ENCODE results near the gene MYL6.
A peak's percentile ranks its signal among the peaks of the same experiment; 100 is the strongest.
"Not testable (repeated sequence)": the region's sequence is repeated elsewhere in the genome, so short reads cannot be mapped to it uniquely, and the experiment has no call there.

The MYL6 gene

DNA sequence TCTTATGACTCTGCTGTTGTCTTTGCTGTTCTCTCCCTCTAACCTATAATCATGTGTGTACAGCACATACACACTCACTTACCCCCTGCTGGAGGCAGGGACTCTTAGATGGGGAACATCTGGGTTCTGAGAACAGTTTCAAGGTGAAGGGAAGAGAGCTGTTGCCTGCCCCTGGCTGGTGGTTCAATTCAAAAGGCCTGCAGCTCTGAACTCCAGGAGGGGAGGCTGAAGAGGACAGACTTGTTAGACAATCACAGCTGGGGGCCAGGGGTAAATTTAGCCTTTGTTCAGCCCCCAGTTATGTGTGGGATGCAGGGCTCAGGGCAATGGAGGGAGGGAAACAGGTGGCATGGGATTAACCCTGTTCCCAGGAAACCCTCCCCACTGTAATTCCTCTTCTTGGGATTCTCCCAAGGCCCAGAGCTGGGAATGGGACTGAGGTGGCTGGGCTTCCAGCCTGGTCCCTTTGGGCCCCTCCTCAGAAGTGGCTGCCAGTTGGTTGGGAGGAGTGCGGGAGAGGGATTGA lies 3.9 kb upstream of the MYL6 start:
- no peak overlapping the region for H3K4me3 ChIP-seq (ENCODE audit: low read length)
- no peak for DNase-seq (ENCODE audit: low read depth, low spot score)

DNA sequence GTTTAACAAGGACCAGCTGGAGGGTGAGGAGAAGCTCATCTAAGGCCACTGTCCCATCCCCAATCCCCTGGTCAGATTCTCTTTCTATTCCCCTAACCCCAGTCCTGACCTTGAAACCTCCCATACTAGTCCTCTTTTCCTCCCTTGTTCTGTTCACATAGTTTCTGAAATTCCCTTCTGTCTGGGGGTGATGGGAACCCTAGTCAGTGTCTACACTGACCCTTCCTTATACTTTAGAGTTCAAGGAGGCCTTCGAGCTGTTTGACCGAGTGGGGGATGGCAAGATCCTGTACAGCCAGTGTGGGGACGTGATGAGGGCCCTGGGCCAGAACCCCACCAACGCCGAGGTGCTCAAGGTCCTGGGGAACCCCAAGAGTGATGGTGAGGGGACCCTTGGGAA lies 3.3 kb upstream of the MYL6 start:
- no peak overlapping the region for H3K4me3 ChIP-seq (ENCODE audit: low read length)
- no peak for DNase-seq (ENCODE audit: low read depth, low spot score)

DNA sequence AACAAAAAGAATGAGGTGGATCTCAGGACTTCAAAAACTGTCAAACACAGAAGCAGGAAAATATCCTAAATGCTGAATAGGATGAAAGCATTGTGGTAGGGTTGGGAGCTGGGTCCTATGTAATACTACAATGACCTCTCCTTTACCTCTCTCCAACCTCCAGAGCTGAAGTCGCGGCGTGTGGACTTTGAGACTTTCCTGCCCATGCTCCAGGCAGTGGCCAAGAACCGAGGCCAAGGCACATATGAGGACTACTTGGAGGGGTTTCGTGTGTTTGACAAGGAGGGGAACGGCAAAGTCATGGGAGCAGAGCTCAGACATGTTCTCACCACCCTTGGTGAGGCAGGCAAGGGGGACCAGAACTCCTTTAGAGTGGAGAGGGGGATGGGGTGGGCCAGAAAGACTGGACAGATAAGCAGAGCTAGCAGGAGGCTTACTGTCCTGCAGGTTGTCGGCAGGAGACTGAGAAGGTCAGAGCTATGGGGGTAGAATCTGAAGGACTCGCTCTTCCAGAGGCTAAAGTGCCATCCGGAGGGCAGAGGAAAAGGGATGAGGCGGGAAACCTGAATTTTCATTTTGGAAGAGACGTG lies 2.8 kb upstream of the MYL6 start:
- H3K4me3 ChIP-seq (ENCODE audit: low read length) = no peak overlapping the region
- DNase-seq (ENCODE audit: low read depth, low spot score) = no peak

DNA sequence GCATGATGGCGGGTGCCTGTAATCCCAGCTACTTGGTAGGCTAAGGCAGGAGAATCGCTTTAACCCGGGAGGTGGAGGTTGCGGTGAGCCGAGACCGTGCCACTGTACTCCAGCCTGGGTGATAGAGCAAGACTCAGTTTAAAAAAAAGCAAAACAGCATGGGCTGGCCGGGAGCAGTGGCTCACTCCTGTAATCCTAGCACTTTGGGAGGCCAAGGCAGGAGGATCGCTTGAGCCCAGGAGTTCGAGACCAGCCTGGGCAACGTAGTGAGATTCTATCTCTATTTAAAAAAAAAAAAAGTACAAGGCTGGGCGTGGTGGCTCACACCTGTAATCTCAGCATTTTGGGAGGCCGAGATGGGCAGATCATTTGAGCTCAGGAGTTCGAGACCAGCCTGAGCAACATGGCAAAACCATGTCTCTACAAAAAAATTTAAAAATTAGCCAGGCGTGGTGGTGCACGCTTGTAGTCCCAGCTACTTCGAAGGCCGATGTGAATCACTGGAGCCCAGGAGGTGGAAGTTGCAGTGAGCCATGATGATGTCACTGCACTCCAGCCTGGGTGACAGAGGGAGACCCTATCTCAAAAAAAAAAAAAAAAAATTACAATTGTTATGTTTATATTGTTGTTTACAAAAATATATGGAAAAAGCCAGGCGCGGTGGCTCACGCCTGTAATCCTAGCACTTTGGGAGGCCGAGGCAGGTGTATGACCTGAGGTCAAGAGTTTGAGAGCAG lies 1.5 kb upstream of the MYL6 start:
- H3K4me3 ChIP-seq (ENCODE audit: low read length); DNase-seq (ENCODE audit: low read depth, low spot score): not testable (repeated sequence)

DNA sequence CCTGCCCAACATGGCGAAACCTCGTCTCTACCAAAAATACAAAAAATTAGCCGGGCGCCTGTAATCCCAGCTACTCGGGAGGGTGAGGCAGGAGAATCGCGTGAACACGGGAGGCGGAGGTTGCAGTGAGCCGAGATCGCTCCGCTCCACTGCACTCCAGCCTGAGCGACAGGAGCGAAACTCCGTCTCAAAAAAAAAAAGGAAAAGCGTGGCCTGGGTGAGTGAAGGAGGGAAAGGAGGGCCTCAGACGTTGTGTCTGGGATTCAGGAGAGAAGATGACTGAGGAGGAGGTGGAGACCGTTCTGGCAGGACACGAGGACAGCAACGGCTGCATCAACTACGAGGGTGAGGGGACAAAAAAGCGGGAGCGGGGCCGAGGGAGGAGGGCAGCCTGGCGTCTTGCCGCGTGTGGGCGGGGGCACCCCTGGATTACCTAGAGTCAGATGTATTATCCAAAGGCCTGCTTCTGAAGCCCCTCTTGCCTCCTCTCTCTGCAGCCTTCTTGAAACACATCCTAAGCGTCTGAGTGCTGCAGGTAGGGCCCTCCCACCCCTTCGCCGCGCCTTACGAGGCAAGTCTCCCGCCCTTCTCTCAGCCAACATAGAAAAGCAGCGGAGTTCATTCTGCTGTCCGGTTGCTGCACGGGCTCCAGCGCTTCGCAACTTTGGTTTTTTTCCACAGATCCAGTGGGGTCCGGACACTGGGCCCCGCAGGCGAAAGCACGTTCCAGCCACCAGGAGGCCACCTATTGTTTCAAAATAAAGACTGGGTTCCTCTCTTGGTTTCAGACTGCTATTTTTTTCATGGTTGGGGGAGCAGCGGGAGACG lies 744 bp upstream of the MYL6 start:
- DNase-seq (ENCODE audit: low read depth, low spot score) = peak; percentile 36

DNA sequence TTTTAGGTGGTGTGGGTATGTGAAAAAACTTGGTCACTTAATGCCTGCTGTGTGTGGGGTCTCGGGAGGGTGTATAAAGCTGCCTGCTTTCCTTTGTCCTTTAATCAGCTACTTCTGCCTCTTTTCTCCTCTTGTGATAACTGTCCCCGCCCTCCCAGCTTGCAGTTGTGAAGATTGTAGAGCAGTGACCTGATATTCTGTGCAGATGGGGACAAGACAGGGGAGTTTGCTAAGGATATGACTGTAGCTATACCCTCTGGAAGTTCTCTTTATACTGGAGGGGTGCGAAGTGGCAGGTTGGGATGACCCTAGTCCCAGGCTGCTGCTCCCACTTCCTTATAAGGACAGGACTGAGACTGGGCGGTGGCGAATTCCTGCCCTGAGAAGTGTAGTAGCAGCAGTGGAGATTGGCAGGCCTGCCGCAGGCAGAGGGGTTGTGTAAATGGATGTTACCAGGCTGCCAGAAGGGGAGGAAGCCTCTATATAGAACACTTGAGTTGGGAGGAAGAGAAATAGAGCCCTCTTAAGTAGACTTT lies 835 bp downstream of the MYL6 start:
- H3K4me3 ChIP-seq (ENCODE audit: low read length) = peak overlapping the region; percentile 96
- peak; percentile 23 for DNase-seq (ENCODE audit: low read depth, low spot score)

More for the DNA sequence above, 744 bp upstream of the MYL6 start:
- peak overlapping the region; percentile 96 for H3K4me3 ChIP-seq (ENCODE audit: low read length)

DNA sequence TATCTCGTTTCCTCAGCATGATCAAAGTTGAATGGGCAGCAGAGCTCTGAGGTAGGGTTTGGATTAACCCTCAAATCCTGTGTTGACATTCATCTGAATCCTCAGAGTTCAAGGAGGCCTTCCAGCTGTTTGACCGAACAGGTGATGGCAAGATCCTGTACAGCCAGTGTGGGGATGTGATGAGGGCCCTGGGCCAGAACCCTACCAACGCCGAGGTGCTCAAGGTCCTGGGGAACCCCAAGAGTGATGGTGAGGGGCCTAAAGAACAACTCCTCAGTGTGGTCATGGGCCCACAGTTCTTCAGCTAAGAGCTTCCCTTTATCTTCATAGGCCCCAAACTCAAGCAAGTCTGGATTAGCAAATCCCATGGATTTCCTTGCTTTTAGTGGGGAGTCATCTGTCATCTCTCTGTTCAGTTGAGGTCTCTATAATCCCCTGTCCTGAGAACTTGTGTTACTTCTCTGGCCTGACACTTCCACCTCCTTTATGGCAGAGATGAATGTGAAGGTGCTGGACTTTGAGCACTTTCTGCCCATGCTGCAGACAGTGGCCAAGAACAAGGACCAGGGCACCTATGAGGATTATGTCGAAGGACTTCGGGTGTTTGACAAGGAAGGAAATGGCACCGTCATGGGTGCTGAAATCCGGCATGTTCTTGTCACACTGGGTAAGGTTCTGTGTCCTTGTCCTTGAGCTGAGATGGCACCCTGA lies 1.5 kb downstream of the MYL6 start:
- H3K4me3 ChIP-seq (ENCODE audit: low read length) = peak overlapping the region; percentile 96
- DNase-seq (ENCODE audit: low read depth, low spot score) = no peak

DNA sequence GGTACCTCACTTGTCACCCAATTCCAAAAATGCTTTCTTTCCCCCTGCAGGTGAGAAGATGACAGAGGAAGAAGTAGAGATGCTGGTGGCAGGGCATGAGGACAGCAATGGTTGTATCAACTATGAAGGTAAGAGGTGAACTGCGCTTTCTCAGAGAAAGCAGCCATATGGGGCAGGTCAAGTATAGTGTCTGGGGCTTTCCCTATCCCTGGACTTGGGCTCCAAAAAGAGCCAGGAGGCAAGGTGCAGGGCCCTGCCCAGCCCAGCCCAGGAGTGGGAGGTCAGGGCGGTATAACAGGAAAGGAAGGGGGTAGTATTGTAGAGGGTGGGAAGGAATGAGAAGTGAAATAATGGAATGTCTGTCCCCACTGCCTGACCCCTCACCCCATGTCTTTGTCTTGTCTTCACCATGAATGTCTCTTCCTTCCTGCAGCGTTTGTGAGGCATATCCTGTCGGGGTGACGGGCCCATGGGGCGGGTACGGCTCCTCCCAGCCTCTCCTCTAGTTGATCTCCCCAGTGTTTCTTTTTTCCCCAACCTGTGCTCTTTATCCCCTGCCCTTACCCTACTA lies 2.1 kb downstream of the MYL6 start:
- peak; percentile 42 for DNase-seq (ENCODE audit: low read depth, low spot score)
- peak overlapping the region; percentile 96 for H3K4me3 ChIP-seq (ENCODE audit: low read length)

DNA sequence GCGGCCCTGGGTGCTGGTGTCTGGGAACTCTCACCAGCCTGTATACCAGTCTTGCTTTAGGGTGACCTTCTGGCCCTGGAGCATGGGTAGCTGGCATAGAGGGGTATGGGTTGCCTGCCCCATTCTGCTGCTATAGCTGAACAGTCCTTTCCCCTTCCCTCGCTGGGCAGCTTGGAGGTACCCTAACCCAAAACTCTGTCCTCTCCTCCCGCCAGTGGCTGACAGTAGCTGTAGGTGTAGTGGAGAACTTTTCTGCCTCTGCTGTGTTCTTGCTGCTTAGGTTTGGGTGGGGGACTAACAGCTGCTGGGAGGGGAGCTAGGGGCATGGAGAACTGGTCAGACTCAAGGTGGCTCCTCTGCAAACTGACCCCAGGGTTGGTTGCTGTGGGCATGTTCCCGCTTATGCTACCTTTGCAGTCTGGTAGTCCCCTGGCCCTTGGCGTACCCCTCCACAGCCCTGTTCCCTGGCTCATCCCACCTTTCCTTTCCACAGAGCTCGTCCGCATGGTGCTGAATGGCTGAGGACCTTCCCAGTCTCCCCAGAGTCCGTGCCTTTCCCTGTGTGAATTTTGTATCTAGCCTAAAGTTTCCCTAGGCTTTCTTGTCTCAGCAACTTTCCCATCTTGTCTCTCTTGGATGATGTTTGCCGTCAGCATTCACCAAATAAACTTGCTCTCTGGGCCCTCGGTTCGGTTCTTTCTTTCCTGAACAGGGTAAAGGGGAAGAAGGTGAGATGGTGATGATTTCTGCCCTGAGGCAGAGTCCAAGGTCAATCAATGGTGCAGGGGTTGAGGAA lies 2.9 kb downstream of the MYL6 start:
- DNase-seq (ENCODE audit: low read depth, low spot score) = no peak
- peak overlapping the region; percentile 96 for H3K4me3 ChIP-seq (ENCODE audit: low read length)

DNA sequence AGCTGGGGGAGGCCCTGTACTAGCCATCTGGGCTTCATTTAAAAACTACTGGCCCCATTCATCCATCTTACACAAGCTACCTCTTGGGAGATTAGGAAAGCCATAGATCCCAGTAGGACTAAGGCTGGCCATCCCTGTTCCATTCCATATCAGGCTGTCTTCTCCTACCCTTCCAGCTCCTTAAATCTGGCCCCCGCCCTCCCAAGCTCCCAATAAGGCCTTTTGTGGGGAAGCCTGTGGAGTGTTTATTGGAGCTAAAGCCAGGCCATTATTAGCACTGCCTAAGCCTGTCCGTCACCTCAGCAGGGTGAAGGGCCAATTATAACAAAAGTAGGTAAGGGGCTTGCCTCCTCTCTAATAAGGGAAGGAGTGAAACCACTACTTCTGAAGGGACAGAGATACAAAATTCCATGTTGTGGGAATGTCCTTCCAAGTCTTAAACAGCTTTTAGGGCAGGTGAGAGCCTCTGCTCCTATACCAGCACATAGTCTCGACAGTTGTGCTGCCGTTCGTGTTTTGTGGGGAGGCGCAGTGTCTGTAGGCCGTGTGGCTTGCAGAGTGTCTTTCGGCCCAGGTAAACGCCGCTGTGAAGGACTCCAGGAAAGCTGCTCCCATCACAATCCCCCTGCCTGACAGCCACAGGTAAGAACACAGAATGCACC lies 3.7 kb downstream of the MYL6 start:
- DNase-seq (ENCODE audit: low read depth, low spot score) = no peak
- no peak overlapping the region for H3K4me3 ChIP-seq (ENCODE audit: low read length)

DNA sequence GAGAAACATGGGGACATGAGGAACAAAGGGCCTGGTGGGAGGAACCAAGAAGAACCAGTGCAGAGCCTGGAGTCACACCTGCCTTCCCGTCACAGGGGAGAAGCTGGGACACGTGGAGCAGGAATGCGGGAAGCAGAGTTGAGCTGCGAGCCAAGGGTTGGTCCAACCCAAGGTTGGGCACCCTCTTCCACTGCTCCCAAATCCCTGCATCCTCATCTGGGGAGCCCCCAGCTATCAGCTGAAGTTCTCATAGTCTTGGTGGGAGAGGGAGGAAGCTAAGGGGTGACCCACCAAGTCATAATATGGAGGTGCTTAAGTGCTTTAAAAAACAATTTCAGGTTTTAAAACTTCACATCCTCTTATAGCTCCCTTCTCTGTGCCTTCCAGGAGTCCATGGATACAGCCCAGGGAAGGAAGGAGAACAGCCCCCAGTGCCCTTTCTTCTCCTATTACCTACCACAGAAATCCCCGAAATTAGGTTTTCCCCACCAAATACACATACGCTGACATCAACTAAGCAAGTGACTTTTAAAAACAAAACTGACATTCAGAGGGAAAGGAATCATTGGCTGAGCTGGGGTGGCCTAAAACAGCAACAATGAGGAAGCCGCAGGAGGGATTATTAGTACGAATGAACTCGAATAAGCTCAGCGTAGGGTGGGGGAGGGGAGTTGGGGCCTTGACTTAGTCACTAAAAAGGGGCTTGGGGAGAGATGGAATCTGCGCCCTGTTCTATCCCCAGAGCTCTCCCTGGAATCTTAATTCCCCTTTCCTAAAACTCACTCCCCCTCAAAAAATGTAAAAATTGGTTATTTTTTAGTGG lies 4.5 kb downstream of the MYL6 start:
- no peak for DNase-seq (ENCODE audit: low read depth, low spot score)
- H3K4me3 ChIP-seq (ENCODE audit: low read length) = no peak overlapping the region

DNA sequence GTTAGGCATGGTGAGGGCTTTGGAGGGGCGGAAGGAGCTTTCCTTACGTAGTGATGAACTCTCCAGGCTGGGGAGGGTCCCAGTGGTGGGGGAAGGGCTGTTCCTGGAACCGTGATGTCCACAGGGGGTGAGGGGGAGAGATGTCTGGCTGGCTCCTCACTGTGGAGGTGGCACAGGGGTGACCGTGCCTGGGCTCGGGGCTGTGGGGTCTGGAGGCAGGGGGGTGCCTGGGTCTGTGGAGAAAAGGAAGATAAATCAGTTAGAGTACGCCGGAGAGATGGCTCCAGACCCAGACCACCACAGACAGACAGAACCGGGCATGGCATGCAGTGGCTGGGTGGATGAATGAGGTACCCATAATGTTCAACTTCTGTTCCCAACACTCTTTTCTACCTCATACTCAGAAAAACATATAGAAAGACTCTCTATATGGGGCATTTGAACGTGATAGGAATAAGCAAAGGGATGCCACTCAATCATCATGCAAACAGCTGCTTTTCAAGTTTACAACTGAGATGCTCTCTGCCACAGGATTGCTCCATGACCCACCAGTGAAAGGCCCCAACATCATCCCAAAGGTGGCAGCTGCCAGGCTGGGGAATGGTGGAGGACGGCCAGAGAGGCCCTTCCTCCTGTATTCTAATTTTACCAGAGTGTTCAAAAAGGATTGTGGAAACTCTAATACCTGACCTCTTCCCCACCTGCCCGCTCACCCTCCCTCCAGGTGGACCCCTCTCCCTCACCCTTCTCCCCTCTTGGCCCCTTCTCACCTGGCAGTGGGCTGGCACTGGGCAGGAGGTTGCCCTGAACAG lies 5.6 kb downstream of the MYL6 start:
- no peak for DNase-seq (ENCODE audit: low read depth, low spot score)
- no peak overlapping the region for H3K4me3 ChIP-seq (ENCODE audit: low read length)

DNA sequence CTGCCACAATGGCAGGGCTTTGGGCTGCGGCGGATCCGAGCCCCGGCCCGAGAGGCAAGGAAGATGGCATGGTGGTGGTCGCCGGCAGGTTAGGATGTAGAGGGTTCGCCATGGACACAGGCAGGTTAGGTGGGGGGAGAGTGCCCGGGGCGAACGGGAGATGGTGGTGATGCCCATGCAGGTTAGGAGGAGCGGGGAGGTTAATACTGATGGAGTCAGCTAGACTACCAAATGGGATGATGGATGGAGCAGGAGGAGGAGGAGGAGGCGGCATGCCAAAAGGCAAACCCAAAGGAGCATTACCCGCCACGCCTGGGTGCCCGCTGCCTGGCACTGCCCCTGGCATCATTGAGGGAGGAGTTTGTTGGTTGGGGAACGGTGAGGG lies 6.2 kb downstream of the MYL6 start:
- DNase-seq (ENCODE audit: low read depth, low spot score) = no peak
- H3K4me3 ChIP-seq (ENCODE audit: low read length) = no peak overlapping the region

DNA sequence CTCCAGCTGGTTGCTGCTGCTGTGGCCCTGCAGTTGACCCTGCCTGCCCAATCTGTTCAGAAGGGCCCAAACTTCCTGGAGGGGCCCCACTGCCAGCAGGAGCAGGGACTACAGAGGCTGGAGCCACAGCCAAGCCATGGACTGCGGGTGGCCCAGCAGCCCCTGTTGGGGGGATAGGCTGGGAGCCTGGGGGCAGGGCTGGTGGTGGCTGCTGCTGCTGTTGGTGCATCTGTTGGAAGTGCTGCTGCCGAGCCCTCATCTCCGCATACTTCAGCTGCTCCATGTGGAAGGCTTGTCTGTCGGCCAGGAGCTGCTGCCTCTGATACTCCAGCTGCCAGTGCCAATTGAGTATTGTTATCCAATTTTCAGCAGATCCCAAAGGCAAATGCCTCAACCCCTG lies 7.2 kb downstream of the MYL6 start:
- no peak overlapping the region for H3K4me3 ChIP-seq (ENCODE audit: low read length)
- DNase-seq (ENCODE audit: low read depth, low spot score) = no peak

DNA sequence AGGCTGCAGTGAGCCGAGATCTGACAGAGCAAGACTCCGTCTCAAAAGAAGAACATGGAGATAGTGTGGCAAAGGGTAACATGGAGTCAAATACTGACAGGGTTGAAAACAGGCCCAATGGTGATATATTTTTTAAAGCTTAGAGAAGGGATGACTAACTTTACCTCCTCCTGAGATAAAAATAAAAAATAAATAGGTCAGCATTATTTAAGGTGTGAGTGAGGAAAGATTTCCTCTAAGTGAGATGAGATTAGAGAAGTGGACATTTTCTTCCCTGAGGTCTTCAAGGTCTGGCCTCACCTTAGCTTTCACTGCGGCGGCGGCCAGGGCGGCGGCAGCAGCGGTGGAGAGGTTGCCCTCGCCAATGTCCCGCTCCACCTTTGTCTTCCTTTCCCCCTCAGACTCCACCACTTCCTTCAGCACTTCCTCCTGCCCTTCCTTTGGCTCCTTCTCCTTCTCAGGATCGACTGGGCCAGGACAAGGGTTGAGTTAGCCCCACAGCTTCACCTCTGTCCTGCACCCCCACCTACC lies 11.1 kb downstream of the MYL6 start:
- H3K4me3 ChIP-seq (ENCODE audit: low read length) = no peak overlapping the region
- DNase-seq (ENCODE audit: low read depth, low spot score) = no peak

DNA sequence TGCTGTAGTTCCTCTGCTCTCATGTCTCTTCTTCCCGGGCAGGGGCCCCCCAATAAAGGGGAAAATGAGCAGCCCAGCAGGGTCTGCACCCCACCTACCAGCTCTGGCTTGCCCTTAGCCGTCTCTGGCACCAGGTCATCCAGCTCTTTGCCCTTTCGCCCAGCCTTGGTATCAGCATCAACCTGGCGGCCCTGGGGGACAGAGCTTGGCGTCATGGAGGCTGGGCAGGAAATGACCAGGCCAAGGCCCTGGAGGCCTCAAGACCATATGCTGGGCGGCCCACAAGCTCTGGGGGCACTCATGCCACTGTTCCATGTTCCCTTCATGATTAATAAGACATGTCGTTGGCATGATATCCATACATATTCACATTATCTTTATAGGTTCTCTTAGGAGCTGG lies 14.7 kb downstream of the MYL6 start:
- no peak for DNase-seq (ENCODE audit: low read depth, low spot score)
- H3K4me3 ChIP-seq (ENCODE audit: low read length) = no peak overlapping the region

All from Jurkat, Clone E6-1 (cell line).